NCI-H226 (cell line): ENCODE measurements around the gene METAP1.
"Not testable (repeated sequence)": the region's sequence is repeated elsewhere in the genome, so short reads cannot be mapped to it uniquely, and the experiment has no call there.

ENCODE experiments used
- DNase-seq: peaks from one replicate; pipeline ENCODE4 v3.0.0-alpha.2; 2015

The METAP1 gene

DNA sequence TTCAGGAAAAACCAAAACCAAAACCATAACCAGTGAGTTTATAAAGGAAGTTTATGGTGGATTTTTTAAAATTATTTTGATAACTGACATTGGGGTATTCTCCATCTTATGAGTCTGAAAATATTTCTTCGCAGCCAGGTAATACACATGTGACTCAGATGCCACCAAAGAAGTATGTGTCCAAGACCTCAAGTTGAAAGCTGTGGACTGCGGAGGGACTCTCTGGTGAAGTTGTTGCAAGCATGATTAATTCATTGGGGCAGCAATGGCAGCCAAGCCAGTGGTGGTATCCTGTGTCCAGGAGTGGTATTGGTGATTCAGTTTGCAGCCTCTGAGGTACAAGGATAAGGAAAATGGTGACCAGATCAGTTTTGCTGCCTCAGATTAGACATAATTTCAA, 107.1 kb downstream of the METAP1 start:
- DNase-seq, result no peak

- no peak for DNase-seq
Measured at GRCh38 chr4:99103166-99103565, 107.6 kb downstream of the METAP1 start.

GRCh38 chr4:99104153-99104552, 108.6 kb downstream of the METAP1 start:
- no peak for DNase-seq

DNA sequence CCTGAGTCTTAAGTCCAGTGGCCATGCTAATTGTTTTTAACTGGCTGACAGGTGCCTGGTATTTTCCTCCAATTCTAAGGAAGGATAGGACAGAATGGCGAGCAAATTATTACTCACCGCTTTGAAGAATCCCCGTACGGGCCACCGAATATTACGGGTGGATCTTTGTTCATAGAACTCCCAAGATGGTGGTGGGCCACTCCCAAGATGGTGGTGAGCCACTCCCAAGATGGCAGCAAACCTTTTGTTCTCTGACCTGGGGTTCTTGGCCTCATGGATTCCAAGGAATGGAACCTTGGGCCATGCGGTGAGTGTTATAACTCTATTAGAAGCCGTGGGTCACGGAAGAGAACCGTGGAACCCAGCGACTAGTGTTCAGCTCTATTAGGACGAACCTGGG, 113.8 kb downstream of the METAP1 start:
- not testable (repeated sequence) for DNase-seq
